Subcutaneous adipose tissue (tissue), 4 donors: Measurements from ENCODE around the gene ANO2. TPM values are rescaled to one million over a fixed set of nuclear protein-coding genes. Genes with fewer than 3 reads are reported as not detected.

Experiments used
- CTCF ChIP-seq: fragments of 450-650 bp; IDR thresholded peaks from one replicate; pipeline ENCODE4 v1.5.1; 2016; ENCODE audit warnings: low read depth, mild to moderate bottlenecking, control low read depth, antibody characterized with exemption, moderate library complexity
- total RNA-seq, 4 donors: library from RNA; depleted of rRNA; stranded (reverse); fragments of >200 nt; gene quantifications; one replicate each; pipeline ENCODE4 v1.1.0, GENCODE V29; 2016

ANO2 gene
- total RNA-seq, 4 donors from 2014 or later = 9.3 to 69.3 (median 21.8) TPM

- TF ChIP-seq CTCF = no peak
These were observed 18.5 kb upstream of the ANO2 start for GRCh38 chr12:5963515-5963914.

GRCh38 chr12:5960783-5961182 lies 15.7 kb upstream of the ANO2 start:
- no peak for TF ChIP-seq CTCF

GRCh38 chr12:5956987-5957386 lies 11.9 kb upstream of the ANO2 start:
- TF ChIP-seq CTCF = no peak

GRCh38 chr12:5954661-5955060 lies 9.6 kb upstream of the ANO2 start:
- TF ChIP-seq CTCF = no peak

GRCh38 chr12:5953835-5954586 lies 9.0 kb upstream of the ANO2 start:
- TF ChIP-seq CTCF = no peak

GRCh38 chr12:5952031-5952430 lies 7.0 kb upstream of the ANO2 start:
- TF ChIP-seq CTCF = no peak

GRCh38 chr12:5948696-5949095 lies 3.6 kb upstream of the ANO2 start:
- TF ChIP-seq CTCF = no peak
